ENCODE data around the gene OVCH1.

GRCh38 chr12:29545102-29545467, 47.6 kb upstream of the OVCH1 start:
- TF ChIP-seq POLR2A (IDR thresholded peaks at IDR 0.05; ENCODE audit: low read length) (no peak), GATA1 (IDR thresholded peaks at IDR 0.05; ENCODE audit: low read depth, low read length) (no peak)
